Esophagus mucosa (tissue), 1 donor: Measurements from ENCODE around the gene SHISA9. TPM values are rescaled to one million over a fixed set of nuclear protein-coding genes. Genes with fewer than 3 reads are reported as not detected.
"Not testable (repeated sequence)": the region's sequence is repeated elsewhere in the genome, so short reads cannot be mapped to it uniquely, and the experiment has no call there.

Experiments
- ATAC-seq: fragments of 200-7000 bp; cut with Tn5 transposase; one replicate; pipeline ENCODE4 v1.9.1; 2020
- total RNA-seq: library from RNA; stranded (reverse); gene quantifications from one replicate; pipeline ENCODE4 v1.2.4, GENCODE V29; 2023
- donor health status: DM: yes; HTN: yes; CAD: no.

Gene SHISA9
- total RNA-seq: 0.20 TPM

DNA sequence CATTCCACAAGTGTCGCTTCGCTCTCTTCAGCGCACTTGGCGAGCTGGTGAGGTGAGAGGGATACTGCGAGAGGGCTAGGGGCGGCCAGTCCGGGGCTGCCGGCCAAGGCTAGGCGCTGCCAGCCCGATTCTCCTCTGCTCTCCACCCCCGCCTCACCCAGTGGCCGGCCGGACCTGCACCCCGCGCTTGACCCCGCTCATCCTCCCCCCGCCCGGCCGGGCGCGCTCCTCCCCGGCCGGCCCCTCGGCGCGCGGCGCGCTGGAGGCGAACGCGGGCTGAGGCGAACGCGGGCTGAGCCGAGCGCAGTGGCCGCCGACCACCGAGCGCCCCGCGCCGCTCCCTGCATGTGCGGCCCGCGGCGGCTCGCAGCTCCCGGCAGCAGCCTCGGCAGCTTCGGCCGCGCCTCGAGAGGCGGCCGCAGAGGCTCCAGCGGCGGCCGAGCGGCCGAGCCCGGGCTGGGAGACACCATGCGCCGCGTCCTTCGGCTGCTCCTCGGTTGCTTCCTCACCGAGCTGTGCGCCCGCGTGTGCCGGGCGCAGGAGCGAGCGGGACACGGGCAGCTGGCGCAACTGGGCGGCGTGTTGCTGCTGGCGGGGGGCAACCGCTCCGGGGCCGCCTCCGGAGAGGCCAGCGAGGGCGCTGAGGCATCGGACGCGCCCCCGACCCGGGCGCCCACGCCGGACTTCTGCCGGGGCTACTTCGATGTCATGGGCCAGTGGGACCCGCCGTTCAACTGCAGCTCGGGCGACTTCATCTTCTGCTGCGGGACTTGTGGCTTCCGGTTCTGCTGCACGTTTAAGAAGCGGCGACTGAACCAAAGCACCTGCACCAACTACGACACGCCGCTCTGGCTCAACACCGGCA, at the start of gene SHISA9:
TSS of gene SHISA9 (plus strand) at position 2 of the 865 bp plus-strand sequence.
- no peak for ATAC-seq

DNA sequence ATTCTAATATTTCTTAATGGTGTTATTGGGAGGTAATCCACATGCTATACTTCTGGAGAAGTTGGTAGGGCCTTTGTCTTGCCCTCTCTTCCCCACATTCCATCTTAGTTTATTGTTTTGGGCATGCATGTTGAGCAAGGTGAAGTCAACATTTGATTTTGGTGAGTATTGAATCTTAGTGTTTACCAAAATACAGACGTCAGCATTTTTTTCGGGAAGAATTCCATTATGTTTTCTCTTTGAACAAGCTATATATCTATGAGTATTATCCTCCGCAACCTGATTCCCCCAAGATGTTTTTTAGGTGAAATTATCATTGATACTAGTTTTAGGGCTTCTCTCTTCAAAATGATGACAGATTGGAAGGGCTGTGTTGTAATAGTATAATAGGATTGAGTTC, 47.4 kb upstream of the SHISA9 start:
- ATAC-seq: no peak

DNA sequence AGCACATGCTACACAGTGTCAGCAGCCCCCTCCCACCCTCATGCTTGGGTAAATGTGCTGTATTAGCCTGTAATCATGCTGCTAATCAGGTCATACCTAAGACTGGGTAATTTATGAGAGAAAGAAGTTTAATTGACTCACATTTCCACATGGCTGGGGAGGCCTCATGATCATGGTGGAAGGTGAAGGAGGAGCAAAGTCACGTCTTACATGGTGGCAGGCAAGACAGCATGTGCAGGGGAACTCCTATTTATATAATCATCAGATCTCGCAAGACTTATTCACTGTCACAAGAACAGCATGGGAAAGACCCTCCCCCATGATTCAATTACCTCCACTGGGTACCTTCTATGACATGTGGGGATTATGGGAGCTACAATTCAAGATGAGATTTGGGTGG, 44.0 kb upstream of the SHISA9 start:
- not testable (repeated sequence) for ATAC-seq

DNA sequence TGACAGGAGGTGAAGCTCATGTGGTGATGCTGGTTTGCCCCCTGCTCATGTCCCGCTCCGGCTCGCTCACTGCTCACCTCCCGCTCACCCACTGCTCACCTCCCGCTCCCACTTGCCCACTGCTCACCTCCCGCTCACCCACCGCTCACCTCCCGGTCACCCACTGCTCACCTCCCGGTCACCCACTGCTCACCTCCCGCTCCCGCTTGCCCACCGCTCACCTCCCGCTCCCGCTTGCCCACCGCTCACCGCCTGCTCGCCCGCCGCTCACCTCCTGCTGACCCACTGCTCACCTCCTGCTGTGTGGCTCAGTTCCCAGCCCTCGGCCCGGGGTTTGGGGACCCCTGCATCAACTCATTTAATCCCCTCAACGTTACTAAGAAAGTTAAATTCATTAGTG, 39.1 kb upstream of the SHISA9 start:
- no peak for ATAC-seq

DNA sequence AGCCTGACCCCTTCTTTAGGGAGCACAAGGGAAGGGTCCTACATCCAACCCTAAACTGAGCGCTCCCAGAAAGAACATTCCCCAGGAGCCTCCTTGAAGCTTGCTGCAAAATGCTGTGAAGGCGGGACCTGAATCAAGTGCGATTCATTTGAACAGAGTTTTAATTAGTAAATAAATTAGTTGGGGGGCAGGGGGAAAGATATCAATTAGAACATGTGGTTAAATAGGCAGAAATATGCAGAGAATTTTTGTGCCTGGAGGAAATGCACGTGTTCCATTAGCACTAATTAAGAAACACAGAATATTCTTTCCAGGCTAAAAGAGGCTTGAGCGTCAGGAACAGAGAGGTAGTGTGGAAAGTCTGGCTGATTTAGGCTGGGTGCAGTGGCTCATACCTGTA, 38.5 kb upstream of the SHISA9 start:
- ATAC-seq: no peak

DNA sequence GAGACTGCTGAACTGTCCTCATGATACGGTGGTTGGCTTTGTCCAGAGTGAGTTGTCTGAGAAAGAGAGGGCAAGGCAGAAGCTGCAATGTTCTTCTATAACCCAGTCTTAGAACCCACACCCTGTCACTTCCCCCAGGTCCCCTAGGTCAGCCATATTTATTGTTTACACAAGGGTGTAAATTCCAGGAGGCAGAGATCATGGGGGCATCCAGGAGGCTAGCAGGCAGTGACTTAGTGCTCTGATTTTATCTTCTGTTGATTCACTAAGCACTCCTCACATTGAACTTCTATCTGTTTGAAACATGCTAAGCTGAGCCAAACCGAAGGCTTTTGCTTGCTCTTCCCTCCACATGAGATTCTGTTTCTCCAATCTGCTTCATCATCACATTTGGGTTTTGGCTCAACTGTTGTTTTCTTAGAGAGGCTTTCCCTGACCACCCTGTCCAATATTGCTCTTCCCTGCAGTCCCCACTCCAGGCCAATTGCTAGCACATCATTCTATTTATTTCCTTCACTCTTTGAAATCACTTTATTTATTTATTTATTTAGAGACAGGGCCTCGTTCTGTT, 34.3 kb upstream of the SHISA9 start:
- ATAC-seq: no peak

DNA sequence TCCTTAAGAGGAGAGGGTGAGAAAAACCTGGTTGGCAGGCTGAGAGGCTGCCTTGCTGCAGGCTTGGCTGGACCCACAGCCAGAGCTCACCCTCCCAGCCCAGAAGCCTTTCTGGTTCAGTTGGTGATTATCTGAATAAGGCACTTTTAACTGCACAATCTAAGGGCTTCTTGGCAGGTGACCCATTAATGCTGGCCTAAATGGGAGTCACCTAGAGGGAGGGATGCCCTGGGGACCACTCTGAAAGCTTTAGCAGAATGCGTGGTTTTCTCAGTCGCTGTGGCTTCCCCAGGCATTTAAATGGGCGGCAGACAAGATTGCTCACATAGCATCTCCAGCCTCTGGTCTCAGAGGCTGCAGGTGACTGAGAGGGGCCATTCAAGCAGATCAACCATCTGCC, 33.2 kb upstream of the SHISA9 start:
- no peak for ATAC-seq

DNA sequence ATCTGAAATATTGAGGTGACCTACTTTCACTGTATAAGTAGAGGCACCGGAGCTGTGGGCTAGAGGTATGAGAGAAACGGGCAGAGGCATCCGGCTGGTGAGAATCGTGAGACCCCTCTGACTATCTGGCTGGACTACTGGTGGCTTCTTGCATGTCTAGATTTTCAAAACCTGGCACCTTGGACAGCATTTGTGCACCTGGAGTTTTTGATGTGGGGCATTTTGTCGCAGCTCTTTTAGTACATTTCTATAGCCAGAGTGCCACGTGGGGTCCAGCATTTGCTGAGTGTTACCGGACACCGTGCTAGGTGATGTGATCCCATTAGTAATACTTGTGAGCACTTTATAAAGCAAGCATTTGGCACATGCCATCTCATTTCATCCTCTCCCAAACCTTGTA, 32.6 kb upstream of the SHISA9 start:
- ATAC-seq: no peak

DNA sequence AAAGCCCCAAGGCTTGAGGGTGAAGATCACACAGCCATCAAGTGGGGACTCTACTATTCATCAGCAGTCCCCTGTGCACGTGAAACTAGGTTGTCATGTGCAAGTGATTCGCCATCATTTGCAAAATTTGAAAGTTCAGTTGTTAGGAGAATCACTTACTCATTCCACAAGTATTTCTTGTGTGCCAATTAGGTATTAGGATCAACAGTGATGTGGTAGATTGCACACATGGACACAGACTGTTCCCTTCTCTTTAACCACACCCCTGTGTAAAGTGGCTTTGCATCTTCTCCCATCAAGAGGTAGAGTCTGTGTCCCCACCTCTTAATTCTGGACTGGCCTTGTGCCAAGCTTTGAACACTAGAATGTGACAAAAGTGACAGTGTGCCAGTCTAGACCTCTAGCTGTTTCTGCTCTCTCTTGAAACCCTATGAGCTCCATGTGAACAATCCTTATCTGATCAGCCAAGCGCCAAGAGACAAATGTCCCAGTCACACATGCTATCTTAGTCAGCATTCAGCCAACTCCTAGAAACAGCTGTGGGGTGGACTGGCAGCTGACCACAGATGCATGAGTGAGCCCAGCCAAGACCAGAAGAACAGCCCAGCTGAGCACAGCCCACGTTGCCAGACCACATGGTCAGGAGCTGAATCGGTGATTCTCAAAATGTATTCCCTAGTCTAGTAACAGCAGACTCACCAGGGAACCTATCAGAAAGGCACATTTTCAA, 31.5 kb upstream of the SHISA9 start:
- no peak for ATAC-seq

DNA sequence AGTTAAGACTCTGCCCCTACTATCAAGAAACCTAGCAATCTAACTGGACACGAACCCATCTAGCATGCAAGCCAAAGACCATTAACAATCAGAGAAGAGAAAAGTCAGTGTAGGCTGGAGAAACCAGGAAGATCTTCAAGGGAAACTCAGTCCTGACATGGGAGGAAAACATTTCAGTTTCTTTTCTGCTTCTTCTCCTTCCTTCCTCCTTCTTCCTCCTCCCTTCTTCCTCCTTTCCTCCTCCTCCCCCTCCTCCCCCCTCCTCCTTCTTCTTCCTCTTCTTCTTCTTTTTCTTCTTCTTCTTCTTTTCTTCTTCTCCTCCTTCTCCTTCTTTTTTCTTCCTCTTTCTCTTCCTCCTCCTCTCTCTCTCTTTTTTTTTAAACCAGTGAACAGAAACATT, 29.6 kb upstream of the SHISA9 start:
- no peak for ATAC-seq

DNA sequence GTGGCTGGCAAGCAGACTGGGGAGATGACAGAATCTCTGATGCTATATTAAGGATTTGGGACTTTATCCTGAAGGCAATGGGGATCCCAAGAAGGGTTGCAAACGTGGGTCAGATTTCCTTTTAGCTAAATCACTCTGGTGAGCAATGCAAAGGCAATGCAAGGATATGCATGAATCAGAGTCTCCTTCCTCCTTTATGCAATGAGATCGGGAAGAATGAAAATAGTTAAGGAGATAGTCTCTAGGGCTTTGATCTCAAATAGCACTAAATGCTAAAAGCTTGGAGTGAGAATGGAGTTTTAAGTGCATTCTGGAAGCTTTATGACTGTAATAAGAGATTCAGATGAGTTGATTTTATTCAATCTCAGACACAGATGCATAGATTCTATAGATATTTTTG, 27.2 kb upstream of the SHISA9 start:
- no peak for ATAC-seq

DNA sequence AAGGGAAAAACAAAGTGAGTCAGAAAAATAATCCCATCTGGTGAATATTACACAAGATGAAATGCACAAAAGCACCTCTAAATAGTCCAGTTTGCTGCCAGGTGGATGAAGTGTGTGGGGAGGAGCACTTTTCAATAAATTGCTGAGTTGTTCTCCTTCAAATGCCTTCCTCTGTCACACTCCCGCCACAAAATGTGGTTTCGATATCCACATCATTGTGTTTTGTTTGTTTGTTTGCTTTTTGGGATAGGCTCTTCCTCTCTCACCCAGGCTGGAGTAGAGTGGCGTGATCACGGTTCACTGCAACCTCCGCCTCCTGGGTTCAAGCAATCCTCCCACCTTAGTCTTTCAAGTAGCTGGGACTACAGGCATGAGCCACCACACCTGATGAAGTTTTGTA, 24.6 kb upstream of the SHISA9 start:
- ATAC-seq: no peak

DNA sequence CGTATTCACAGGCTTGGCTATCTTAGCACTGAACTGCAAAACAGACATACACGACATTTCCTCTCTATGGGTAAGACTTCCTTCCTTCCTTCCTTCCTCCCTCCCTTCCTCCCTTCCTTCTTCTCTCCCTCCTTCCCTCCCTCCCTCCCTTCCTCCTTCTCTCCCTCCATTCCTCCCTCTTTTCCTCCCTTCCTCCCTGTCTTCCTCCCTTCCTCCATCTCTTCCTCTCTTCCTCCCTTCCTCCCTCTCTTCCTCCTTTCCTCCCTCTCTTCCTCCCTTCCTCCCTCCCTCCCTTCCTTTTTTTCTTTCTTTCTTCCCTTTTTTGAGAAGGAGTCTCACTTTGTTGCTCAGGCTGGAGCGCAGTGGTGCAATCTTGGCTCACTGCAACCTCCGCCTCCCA, 22.4 kb upstream of the SHISA9 start:
- no peak for ATAC-seq

DNA sequence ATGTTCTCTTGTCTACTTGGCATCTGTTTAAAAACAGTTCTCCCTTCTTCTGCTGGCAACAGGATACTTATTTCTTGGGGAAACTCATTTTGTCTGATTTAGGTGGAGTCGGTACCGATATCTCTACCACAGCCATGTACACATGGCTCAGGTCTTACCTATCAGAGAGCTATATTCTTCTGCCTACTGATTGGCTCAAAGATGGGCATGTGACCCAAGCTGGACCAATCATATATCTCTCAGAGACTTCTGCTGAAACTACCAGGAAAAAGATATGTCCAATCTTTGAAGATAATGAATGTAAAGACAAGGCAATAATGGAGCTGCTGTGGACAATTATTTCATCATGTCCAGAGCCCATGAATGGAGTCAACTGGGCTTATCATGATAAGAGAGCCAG, 21.6 kb upstream of the SHISA9 start:
- no peak for ATAC-seq

DNA sequence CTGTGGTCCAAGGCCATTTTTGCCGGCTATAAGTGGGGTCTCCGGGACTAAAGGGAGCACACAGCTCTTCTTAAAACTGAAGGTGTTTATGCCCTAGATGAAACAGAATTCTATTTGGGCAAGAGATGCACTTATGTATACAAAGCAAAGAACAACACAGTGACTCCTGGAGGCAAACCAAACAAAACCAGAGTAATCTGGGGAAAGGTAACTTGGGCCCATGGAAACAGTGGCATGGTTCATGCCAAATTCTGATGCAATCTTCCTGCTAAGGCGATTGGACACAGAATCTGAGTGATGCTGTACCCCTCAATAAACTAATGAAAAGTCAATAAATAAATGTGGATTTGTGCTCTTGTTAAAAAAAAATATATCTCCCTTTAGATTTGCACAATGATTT, 20.2 kb upstream of the SHISA9 start:
- ATAC-seq: no peak

DNA sequence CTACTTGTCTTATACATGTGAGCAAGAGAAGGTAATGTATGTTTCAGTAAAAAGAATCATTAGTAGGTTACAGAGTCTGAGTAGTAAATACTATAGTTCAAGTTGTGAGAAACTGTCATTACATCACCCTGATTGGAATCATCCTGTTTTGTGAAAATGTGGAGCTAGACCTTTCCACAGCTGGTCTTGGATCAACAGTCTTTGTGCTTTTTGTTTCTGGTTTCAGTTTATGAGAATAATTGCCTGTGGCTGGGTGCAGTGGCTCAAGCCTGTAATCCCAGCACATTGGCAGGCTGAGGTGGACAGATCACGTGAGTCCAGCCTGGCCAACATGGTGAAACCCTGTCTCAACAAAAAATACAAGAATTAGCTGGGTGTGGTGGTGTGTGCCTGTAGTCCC, 19.7 kb upstream of the SHISA9 start:
- no peak for ATAC-seq

DNA sequence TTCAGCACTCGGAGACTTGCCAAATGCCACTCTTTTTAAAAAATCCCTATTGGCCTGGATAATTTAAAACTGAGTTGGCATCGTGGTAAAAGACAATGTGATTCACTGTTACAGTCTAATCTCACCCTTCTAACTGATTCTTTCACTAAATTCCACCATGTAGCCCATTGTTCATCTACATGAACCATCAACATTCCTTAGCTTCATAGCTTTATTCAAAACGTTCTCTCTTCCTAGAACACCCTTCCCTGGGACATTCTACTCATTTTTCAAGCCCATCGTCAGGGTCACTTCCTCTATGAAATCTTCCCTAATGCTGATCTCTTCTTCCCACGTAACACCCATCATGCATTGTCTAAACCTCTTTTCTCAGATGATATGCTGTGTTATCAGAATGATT, 15.7 kb upstream of the SHISA9 start:
- ATAC-seq: no peak

DNA sequence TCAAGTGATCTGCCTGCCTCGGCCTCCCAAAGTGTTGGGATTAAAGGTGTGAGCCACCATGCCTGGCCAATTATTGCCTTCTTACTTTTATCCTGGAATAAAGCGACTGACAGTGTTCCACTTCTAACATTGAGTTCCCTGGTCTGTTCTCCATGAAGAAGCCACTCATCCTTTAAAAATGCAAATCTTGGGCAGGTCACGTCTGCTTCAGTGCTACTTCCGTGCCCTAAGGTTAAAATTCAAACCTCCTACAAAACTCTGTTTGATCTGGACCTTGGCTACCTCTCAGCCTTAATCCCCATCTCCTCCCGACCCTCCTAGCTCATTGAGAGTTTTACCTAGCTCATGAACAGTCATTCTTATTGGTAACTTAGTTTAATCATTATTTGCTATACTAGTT, 9.6 kb upstream of the SHISA9 start:
- ATAC-seq: no peak

DNA sequence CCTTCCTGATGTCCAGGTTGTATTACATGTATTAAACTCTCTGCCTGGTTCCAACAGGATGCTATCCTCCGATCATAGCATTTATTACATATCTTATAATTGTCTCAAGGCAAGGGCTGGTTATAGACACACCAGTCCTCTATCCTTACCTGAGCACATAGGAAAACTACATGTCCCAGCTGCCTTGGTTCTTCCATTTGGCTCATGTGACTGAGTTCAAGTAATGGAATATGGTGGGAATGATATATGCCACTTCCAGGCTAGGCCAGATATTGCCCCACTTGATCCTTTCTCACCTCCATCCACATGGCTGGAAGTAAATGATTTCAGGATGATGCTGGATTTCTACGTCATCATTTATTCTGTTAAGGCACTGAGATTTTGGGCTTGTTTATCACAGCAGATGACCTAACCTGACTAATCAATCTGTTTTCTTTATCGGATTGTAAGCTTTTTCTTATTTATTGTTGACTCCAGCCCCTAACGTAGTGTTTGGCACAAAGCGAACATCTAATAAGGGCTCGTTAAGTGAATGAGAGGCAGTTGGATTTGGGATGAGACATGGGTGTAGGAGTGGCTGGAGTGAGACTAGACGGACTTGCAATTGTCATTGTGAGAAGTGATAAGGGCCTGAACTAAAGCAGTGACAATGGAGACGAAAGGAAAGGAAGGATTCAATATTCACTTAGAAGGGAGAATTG, 8.2 kb upstream of the SHISA9 start:
- no peak for ATAC-seq

DNA sequence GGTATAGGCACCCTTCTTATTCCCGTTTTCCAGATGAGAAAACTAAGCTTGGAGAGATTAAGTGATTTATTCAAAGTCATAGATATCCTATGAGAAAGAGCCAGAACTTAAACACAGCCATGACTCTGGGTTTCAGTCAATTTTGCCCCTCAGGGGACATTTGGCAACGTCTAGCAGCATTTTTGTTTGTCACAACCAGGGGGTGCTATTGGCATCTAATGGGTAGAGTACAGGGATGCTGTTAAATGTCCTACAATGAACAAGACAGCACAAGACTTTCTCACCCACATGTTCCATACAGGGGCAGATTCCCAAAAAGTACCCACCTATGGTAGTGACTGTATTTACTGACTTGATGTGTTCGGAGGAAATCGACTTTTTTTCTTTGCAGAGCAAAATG, 4.8 kb upstream of the SHISA9 start:
- ATAC-seq: no peak

DNA sequence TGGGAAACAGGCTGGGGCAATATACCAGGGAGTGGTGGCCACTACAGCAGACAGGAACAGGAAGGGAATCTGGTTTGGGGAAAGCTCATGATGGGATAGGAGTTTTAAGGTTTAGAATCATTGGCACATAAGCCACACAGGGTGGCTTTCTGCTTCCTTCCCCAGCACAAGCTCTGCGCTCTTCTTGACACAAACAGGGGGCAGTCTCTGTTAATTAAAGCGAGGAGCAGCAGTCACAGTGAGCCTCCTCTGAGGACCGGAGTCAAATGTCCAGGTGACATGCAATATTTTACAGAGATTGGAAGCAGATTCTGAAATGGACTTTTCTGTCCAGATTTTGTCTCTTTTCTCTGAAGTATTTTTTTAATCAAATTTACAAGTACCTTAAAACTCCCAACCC, 2.8 kb upstream of the SHISA9 start:
- no peak for ATAC-seq

DNA sequence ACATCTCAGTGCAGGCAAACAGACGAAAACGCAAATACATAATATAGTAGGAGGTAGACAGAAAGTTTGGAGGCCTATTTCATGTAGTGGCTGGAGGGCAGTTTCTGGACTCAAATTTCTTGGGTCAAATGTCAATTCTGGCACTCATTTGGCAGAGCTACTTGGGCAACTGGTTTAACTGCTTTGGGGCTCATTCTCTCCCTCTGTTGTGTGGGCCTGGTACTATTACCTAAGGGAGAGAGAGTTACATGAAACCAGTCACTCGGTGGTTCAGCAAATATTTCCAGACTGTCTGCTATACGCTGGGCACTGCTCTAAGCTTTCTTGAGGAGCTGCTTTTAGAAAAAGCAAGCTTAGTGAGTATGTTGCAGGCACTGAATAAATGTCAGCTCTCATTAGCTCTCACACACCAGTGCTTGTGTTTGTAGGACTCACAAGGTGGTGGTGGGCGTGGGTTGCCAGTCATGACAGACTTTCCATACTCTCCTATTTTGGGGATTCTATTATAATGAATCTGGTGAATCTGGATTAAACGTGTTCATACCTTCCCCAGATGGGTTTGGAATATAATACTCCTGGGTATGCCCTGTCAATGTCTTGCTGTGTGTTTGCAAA, 1.8 kb upstream of the SHISA9 start:
- ATAC-seq: peak; percentile 63

DNA sequence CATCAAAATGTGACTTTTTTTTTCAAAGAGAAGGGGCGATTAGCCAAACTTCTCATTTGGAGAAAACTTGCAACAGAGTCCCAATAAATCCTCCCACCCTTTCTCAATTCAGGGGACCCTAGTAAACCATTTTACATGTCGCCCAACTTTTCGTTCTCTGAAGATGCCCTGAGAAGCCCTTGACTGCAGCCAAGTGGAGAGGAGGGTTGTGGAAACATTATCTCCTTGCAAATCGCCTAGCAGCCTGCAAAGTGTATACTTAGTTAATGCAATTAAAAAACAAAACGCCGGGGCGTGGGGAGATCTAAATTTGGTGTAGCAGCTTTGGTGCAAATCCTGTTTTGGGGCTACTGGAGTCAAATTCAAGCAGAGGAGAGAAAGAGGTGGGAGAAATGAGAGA, 1.2 kb upstream of the SHISA9 start:
- ATAC-seq: no peak
